GM18517 (cell line): ENCODE measurements around the gene USF1.
"Not testable (repeated sequence)": the region's sequence is repeated elsewhere in the genome, so short reads cannot be mapped to it uniquely, and the experiment has no call there.

Experiments
- ATAC-seq: cut with Tn5 transposase; IDR thresholded peaks from one replicate; pipeline ENCODE4 v1.9.1; 2021; ENCODE audit warnings: mild to moderate bottlenecking, moderate library complexity; ENCODE audit not compliant: unreplicated experiment

USF1 gene

GRCh38 chr1:161079436-161080110 is 33.8 kb upstream of the USF1 start:
- ATAC-seq: no peak

DNA sequence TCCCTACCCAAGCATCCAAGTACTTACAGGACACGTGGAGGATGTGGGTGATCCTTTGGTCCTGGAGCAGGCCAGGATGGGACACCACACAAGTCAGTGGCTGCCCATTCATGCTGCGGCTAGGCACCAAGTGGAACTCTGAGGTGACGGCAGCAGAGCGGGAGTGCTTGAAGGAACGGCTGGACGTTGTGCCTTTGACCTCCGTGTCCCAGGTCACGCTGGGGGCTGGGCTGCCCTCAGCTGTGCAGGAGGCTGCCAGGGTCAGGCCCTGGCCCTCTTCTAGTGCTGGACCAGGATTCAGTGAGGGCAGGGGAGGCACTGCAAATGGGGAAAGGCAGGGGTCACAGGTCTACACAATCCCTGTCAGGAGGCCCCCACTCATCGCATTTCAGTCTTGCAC is 31.6 kb upstream of the USF1 start:
- ATAC-seq: no peak

DNA sequence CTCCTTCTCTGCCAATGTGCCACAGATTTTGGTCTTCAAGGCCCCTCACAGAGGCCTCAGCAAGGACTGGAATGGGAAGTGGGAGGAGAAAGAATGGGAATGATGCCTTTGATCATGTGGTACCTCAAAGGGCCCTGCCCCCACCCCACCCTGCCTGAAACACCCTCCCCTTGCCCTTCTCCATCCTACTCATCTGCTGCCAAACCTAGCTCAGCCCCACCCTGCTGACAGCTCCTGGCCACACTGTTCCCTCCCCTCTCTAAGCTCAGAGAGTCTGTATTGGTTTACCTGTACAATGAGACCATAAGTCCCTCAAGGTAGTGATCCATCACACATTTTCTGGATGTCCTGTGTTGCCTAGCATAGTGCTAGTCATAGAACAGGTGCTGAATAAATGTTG is 30.6 kb upstream of the USF1 start:
- no peak for ATAC-seq

DNA sequence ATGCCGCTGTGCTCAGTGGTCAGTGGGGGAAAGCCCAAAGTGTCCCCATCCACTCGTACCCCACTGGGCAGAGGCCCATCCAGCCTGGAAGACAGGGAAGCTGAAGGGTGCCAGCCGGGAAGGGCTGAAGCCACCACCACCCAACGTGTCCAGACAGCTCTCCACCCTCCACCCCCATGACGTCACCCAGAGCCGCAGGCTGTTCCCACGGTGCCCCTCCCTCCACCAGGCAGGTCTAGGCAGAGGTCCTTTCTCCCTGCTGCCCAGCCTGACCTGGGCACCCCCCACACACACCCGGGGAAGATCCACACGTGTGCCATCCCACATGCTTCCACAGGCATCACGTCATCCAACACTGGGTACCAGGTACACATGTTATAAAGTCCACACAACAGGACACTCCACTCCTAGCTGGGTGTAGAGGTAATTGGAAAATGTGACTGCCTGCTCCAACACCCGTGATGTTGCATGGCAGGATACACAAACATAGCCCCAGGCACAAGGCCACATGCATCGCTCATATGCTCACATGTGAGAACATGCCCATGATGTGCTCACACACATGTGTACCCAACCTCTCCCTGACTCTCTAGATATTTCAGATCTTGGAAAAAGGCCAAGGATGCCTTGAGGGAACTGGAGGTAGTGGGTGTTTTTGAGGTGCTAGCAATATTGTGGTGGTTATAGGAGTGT is 29.0 kb upstream of the USF1 start:
- no peak for ATAC-seq

- no peak for ATAC-seq
These were observed 27.8 kb upstream of the USF1 start for GRCh38 chr1:161073474-161074121.

DNA sequence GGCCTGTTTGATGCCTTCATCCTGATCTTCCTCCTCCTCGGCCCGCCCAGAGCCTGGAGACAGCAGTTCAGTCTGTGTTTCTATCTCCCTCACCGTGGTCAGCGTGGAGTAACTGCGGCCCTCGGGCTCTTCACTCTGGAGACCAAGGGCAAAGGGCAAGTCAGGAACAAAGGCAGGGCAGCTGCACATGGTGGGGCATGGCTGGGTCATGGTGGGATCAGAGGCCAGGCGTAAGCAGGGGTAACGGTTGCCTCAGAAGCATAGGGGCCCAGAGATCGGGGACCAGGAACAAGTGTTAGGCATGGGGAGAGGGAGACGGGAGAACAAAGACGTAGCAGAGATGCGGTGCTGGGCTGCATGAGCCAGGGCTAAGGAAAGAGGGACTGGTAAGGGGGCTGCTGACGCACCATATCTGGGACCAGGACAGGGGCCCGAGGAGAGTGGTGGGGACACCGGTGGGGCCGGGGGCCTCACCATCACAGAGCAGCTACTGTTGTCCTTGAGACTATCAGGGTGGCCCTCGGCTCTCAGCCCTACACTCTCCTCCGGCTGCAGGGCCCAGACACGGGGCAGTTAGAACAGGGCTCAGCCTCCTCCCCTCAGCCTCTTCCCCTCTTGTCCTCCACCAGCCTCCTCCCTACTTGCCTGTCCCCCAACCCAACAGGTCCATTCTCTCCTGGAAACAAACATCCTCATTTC is 27.1 kb upstream of the USF1 start:
- no peak for ATAC-seq

DNA sequence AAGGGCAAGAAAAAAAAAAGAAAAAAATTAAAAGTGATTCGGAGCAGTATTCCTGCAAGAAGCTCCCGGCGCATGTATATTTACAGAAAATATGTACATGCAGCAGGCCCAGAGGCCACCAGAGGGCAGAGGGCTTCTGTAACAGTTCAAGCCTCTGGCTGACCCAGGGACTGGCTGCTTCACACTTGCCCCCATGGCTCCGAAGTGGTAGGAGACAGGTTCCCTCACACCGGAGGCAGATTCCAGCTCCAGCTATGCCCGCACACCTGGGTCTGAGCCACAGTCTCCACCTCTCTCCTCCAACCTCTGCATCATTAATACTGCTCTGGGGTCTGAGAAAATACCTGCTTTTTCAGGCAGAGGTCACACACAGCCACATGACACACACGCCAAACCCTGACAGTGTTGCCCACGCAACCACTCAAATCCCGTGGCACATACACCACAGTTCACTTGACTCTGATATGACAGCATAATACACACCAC is 26.2 kb upstream of the USF1 start:
- no peak for ATAC-seq

- ATAC-seq: no peak
These were observed 25.0 kb upstream of the USF1 start for GRCh38 chr1:161070761-161071160.

DNA sequence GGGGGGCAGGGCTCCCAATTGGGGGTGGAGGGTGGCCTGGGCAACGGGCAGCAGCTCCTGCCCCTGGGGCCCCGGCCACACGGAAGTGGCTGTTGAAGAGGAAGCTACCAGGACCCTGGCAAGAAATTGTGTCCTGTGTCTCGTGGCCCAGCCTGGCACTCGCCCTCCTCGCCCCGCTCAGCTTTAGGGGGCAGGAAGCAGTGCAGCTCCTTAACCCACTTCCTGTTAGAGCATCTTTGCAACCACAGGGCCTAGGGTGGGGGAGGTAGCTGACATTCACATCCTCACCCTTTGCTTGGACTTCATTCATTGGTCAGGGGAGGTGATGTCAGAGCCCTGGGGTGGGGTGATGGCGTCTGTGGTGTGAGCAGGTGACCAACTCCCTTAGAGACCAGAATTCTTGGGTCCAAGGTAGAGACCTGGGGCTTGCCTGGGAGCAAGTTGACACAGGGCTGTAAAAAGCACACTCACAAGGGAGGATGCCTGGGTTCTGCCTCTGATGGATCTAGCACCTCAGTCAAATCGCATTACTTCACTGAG is 24.0 kb upstream of the USF1 start, which contains the start of gene ARHGAP30:
Gene ARHGAP30, minus strand, starts transcription at position 161 of the 540 bp plus-strand sequence. CDS start 267 bp downstream, outside the sequence.
- peak; percentile 83 for ATAC-seq

DNA sequence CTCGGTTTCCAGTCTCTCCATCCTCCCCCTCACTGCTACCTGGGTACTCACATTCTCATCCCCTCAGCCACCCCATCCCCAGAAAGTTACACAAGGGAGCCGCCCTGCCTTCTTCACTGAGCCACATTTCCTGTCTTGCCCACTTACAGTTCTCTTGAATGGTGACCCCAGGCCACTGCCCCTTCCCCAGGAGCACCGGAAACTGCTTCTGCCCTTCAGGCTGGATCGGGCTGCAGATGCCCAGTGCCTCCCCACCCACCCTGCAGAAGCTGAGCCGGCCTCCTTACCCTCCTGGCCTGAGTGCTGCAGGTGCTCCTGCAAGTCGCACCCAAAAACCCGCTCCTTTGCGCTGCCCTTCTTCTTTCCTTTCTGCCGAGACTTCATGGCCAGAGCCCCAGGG is 23.5 kb upstream of the USF1 start:
- ATAC-seq: no peak

DNA sequence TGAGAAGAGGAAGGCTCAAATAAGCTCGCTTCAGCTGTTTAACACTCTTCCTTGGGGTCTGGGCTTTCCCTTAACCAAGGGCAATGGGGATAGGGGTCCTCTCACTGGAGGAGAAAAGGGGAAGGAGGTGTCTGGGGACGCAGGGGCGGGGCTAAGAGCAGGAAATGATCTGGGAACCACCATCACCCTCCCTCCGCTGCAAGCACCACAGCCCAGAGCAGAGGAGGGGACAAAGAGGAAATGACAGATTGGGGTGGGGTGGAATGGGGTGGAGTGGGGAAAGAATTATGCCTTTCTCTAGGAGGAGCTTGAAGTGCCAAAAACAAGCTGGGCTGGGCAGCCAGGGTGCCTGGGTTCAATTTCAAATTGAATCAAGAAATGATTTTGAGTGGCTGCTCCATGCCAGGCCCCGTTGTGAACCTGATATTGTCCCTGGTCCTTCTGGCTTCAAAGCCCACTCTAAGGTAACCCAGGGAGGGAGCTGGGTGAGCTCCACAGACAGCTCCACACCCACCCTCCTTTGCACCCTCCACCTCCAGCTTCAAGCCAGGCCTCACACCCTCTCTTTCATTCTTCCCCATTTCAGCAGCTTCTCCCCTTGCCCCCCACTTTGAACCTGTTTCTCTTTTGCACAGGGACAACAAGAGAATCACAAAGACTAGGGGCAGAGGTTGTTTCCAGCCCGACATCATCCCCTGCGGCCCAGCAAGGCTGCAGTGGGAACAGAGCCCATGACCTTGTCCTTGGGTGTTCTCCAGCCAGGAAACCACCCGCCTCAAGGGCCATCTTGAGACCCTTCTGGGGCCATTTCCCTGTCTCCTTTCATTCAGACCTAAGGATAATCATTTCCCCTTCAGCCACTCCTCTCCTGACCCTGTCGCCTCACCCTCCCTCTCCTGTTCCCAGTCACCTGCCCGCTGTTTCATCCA is 22.8 kb upstream of the USF1 start:
- peak; percentile 46 for ATAC-seq

DNA sequence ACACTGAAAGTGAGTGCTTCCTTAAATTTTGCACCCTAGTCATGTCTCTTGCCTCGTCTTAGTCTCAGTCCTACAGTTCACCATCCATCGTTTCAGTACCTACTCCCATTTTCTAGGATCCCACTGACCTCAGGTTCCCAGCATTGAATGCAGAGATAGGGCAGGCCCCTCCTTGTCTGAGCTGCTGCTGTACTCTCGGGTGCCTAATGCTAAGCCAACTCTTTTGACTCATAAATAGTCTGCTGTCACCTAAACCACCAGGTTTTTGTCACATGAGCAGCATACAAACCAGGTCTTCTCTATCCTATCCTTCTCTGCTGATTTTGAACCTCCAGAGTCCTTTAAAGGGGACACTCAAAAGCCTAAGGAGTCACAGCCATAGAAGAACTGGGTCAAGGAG is 20.9 kb upstream of the USF1 start:
- ATAC-seq: no peak

DNA sequence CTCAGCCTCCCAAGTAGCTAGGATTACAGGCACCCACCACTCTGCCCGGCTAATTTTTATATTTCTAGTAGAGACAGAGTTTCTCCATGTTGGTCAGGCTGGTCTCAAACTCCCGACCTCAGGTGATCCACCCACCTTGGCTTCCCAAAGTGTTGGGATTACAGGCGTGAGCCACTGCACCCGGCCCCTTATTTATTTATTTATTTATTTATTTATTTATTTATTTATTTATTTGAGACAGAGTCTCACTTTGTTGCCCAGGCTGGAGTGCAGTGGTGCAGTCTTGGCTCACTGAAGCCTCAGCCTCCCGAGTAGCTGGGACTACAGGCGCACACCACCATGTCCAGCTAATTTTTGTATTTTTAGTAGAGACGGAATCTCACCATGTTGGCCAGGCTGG is 19.9 kb upstream of the USF1 start:
- not testable (repeated sequence) for ATAC-seq

DNA sequence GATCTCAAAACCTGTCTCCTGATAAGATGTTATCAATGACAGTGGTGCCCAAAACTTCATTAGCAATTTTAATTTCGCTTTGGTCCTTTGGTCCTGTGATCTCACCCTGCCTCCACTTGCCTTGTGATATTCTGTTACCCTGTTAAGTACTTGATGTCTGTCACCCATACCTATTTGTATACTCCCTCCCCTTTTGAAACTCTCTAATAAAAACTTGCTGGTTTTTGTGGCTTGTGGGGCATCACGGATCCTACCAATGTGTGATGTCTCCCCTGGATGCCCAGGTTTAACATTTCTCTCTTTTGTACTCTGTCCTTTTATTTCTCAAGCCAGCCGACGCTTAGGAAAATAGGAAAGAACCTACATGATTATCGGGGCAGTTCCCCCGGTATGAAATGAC is 18.2 kb upstream of the USF1 start:
- not testable (repeated sequence) for ATAC-seq

GRCh38 chr1:161061419-161061818 is 15.6 kb upstream of the USF1 start:
- no peak for ATAC-seq

DNA sequence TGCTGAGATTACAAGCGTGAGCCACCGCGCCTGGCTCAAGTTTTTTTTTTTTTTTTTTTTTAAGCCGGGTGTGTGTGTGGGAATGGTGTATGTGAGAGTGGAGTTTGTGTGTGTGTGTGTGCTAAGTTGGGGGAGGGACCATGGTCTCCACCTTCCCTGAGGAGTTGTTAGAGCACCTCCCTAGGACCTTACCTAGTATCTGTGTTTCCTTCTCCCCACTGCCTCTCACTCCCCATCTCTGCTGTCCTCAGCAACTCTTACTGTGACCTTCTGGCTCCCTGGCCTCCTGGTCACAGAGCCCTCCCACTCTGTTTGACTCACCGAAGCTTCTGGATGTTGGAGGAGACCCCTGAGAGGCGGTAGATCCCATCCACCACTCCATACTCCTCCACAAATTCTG is 13.5 kb upstream of the USF1 start:
- ATAC-seq: no peak

- ATAC-seq: no peak
These were observed 9.0 kb upstream of the USF1 start for GRCh38 chr1:161054805-161055204.

DNA sequence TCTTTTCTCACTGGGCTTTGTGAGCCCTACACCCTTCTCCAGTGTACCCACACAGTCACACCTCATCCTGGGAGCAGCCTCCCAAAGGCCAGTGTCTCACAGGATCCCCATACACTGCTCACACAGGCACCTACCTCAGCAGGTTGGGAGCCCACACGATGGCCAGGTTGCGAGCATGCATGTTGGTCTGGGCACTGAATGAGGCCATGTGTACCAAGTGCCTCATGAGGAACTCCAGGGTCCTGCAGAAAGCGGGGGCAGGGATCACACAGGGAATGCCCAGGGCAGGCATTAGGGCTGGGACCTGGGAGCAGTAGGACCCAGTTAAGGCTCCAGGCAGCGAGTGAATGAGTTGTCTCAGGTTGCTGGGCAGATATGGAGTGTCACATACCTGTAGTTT is 8.5 kb upstream of the USF1 start:
- ATAC-seq: no peak

GRCh38 chr1:161052899-161053298 is 7.1 kb upstream of the USF1 start:
- ATAC-seq: no peak

GRCh38 chr1:161051219-161051618 is 5.4 kb upstream of the USF1 start:
- ATAC-seq: no peak
